Stimulated activated CD8-positive, alpha-beta memory T cell treated with anti-CD3 and anti-CD28 coated beads, Interleukin-7, amount 100 ng/mL, for 24 hours (primary cell): ENCODE data around the gene TFF3.
A peak's percentile ranks its signal among the peaks of the same experiment; 100 is the strongest.

ENCODE experiments used
- DNase-seq: peaks from one replicate; pipeline ENCODE4 v3.0.0-alpha.2; 2020; ENCODE audit warnings: low read depth

TFF3 gene

GRCh38 chr21:42320791-42321190 is 5.6 kb upstream of the TFF3 start:
- DNase-seq: no peak

GRCh38 chr21:42319851-42320572 is 4.8 kb upstream of the TFF3 start:
- no peak for DNase-seq

DNA sequence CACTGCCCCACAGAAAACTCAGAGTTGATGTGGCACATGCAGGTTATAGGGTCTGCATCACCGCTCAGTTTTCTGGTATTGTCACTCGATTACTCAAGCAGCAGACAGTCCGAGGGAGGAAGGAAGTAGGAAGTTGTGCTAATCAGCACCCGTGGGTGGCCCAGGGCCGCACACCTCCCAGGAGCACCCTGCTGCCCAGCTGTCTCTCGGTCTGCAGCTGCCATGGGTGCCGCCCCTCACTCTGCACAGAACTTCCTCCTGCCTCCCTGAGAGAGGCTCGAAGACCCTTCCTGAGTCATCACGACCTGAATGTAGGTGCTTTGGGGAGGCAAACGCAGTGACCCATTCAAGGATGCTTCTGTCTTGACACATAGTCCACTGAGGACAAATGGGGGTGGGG is 4.2 kb upstream of the TFF3 start:
- no peak for DNase-seq

- DNase-seq: no peak
These were observed 2.9 kb upstream of the TFF3 start for GRCh38 chr21:42317826-42318746.

DNA sequence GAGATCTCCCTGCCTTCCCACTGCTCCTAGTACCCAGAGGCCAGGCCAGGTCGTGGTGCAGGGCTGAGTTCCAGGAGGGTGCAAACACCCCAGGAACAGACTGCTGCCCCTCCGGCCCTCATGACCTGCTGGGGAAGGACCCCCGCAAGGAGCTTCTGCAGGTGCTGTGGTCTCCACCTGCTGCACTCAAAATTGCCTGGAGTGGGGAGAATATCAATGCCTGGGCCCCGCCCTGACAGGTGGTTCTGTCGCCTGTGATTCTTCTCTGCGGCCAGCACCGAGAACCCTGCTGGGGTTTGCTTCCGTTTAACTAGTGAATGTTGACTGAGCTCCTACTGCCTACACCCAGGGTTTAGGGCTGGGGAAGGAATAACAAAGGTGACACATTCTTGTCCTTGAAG is 2.1 kb upstream of the TFF3 start:
- DNase-seq: no peak

DNA sequence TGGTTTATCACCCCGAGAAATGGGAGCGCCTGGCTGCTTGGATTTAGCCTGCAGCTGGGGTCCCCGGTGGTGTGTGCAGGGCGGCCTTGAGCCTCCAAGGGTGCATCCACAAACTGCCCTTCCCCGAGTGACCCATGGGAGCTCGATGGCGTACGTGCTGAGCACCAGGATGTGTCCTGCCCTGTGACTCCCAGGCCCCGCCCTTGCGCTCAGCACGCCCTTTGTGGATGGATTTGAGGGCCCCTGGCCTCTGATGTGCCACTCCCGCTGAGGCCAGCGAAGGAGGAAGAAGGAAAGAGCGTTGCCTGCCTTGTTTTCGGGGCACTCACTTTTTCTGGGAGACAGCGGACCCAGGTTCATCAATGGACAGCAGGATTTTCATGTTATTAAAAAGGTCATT is 1.7 kb upstream of the TFF3 start:
- no peak for DNase-seq

DNA sequence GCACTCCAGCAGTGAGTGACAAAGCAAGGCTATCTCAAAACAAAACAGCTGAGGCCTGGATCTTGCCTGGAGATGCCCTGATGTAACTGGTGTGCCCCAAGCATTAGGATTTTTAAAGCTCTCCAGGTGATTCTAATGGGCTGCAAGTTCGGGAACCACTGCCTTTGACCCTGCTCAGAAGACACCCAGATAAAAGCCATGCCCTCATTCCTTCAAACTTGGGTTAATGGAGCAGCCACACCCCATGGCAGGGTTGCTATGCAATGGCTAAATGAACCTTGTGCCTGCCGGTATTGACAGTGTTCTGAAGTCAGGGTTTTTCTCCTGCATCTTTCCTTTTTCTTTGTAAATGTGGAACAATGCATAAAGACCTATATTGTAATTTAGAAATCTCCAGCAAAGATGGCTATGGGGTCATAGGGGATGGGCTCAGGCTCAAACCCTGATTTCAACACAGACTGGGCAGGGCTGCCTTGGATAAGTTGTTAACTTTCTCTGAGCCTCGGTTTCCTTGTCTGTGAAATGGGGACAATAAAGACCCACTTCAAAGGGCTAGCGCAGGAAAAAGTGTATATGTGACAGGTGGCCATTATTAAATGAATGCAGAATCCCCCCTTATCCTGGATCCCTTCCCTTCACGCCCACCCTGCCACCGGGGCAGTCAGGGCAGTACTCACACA is 453 bp downstream of the TFF3 start:
- no peak for DNase-seq

- no peak for DNase-seq
These were observed 1.7 kb downstream of the TFF3 start for GRCh38 chr21:42313501-42313969.

DNA sequence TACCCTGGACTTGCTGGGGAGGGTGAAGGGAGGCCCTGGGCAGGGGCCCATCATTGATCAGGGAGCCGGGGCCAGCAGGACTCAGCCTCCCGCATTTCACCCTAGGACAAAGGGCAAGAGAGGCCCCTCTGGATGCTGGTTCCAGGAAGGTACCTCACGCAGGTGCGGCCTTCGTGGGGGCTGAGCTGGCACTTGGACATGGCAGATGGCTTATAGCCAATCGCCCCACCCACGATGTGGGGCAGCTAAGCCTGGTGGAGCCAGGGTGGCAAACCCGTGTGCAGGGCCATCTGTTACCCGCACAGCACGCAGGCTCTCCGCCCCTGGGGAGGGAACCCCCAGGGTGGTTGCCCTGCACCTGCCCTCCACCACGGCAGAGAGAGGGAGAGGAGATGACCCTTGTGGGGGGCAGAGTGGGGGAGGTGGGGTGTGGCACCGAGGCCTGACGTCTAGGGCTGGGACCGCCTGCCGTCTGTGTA is 2.5 kb downstream of the TFF3 start:
- DNase-seq: no peak

DNA sequence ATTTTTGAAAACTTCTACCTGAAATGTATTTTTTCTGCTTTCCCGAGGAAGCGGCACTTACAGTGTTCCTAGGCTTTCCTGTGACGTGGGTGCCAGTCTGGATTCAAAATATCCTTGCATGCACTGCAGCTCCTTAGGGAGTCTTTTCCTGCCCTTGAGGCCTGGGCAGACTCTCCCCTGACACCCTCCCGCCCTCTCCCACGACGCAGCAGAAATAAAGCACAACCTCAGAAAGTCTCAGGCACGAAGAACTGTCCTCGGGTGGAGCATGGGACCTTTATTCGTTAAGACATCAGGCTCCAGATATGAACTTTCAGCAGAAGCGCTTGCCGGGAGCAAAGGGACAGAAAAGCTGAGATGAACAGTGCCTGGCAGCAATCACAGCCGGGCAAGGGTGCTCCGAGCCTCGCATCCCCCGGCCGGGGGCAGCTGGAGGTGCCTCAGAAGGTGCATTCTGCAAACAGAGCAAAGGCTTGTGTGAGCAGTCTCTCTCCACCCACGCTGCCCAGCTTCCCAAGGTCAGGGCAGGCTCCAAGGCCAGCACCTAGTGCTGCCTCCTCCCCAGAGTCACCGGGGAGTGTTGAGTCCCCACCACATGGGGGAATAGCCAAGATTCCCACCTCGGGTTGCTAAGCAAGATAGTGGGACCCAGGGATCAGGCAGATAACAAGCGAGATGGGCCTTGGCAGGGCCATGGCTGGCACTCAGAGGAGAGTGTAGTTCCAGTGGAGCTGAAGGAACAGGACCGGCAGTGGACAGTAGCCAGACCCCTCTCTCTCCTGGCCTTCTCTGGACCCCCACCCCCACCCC is 3.2 kb downstream of the TFF3 start:
- no peak for DNase-seq

- no peak for DNase-seq
These were observed 4.0 kb downstream of the TFF3 start for GRCh38 chr21:42311160-42311559.

GRCh38 chr21:42310411-42311001 is 4.7 kb downstream of the TFF3 start:
- no peak for DNase-seq

- peak; percentile 46 for DNase-seq
These were observed 5.4 kb downstream of the TFF3 start for GRCh38 chr21:42309753-42310213.

DNA sequence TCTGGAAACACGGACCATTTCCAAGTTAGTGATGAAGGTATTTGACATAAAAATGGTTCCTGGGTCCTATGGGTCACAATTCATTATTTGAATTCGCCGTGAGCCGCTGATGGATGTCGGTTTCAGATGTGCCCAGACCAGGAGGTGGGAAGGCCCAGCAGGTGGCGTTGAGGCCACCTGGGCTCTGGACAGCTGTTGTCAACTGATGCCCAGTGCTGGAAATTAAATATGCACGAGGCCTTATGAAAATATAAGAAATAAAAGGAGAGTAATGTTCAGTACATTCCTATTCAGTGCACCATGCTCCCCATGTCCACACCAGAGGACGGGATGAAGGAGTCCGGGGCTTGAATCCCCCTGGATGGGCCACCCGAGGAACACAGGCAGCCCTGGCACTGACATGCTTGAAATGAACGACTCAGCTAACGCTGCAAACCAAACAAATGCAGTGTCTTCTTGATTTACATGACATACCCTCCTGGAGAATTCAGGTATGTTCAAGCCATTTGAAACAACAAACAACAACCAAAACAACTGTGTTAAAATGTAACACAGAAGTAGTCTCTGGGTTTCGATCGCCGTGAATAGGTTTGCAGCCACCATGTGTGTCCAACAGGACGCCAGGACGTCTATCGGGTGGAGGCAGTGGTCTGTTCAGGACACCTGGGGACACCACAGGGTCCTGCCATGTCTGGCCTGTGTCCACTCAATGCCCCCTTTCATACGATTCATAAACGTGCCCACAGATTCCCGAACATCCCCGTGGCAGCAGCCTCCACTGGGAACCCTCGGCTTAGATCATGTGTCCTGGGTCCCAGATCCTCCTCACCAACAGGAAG is 6.1 kb downstream of the TFF3 start:
- DNase-seq: no peak

DNA sequence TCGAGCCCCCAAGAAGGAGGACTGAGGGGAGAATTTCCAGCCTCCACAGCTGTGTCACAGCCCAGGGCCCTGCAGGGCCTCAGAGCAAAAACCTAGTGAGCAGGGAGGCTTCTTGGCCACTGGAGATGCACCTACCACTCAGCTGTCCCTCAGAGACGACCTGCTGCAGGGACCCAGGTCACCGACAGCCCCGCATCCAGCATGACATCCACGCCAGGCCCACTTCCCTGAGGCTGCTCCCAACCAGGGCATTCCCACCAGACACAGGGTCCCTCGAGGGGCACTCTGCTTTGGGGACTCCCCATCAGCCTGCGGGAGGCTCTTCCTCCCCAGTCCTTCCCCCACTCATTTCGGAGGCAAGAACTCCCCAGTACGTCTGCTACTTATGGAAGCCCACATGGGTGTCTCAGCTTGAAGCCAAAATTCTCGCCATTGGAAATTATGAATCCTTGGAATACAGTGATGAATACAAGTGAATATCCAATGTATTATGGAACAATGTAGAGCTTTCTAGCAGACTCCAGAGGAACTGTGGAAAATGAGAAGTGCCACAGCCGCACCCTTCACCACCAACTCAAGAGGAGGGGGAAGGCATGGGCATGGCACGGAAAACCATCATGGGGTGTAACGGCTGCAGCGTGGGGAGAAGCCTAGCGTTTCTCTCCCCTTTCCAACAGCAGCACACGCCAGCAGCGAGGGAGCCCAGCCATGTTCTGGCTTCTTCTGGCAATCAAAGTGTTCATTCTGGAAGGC is 6.9 kb downstream of the TFF3 start:
- DNase-seq: no peak

GRCh38 chr21:42307106-42307505 is 8.1 kb downstream of the TFF3 start:
- DNase-seq: no peak

GRCh38 chr21:42306366-42307035 is 8.7 kb downstream of the TFF3 start:
- no peak for DNase-seq

GRCh38 chr21:42305707-42306147 is 9.5 kb downstream of the TFF3 start:
- DNase-seq: no peak
